Measurements from ENCODE around the gene RUBCN. TPM values are rescaled to one million over a fixed set of nuclear protein-coding genes. Genes with fewer than 3 reads are reported as not detected.

The RUBCN gene
- 10 to 100 TPM; 32.3 to 33.0 TPM for total RNA-seq
- polyA plus RNA-seq (ENCODE audit: insufficient read length in 6 of 6), result 10 to 100 TPM; 12.3 to 16.6 (median 14.1) TPM
- long read RNA-seq, donor 1, partial matches to known transcripts, result 0 of 2 reads
- long read RNA-seq, donor 1, other reads (novel, unspliced or antisense), result 0 of 2 reads
- long read RNA-seq, donor 2, partial matches to known transcripts, result 123 of 125 reads
- long read RNA-seq, donor 2, other reads (novel, unspliced or antisense), result 0 of 125 reads
- long read RNA-seq, donor 3, result 0 reads
- long read RNA-seq, donor 4, partial matches to known transcripts, result 1 of 3 reads
- long read RNA-seq, donor 4, other reads (novel, unspliced or antisense), result 1 of 3 reads
- long read RNA-seq, donor 5, partial matches to known transcripts, result 0 of 2 reads
- long read RNA-seq, donor 5, other reads (novel, unspliced or antisense), result 0 of 2 reads
- long read RNA-seq, donor 6, result 0 reads
- long read RNA-seq, donor 7, result 0 reads
- long read RNA-seq, donor 8, partial matches to known transcripts, result 31 of 62 reads
- long read RNA-seq, donor 8, other reads (novel, unspliced or antisense), result 29 of 62 reads
- long read RNA-seq, donor 9, result 0 reads
- long read RNA-seq, donor 10, partial matches to known transcripts, result 0 of 1 reads
- long read RNA-seq, donor 10, other reads (novel, unspliced or antisense), result 1 of 1 reads
- long read RNA-seq, donor 11, partial matches to known transcripts, result 12 of 18 reads
- long read RNA-seq, donor 11, other reads (novel, unspliced or antisense), result 0 of 18 reads
- long read RNA-seq, donor 12, result 0 reads

- H3K27ac ChIP-seq, result peak within 1 kb of the TSS; percentile 82 to 90
- intact Hi-C loops (cut with DNase I), result no loop called here
- H3K9me3 ChIP-seq, result no peaks in the 10 kb centered on the region
- TF ChIP-seq CTCF (IDR thresholded peaks at IDR 0.05), result peak in 1 of 2 donors; percentile 7
- no peaks in the 10 kb centered on the region for H3K36me3 ChIP-seq
- DNase-seq, result peak; percentile 92 to 98 (median 97)
- peak within 1 kb of the TSS; percentile 96 to 97 for H3K4me3 ChIP-seq
- peaks cover 11 to 30% of the 10 kb centered on the region in 2 donors for H3K4me1 ChIP-seq
- peak; percentile 99 for ATAC-seq
- no peaks in the 10 kb centered on the region for H3K27me3 ChIP-seq
These were observed at the start of gene RUBCN for GRCh38 chr3:197736491-197737318. RUBCN (minus strand) TSS chr3:197736904; CDS start chr3:197736719, 185 bp downstream.

- no peaks in the 10 kb centered on the region for H3K9me3 ChIP-seq
- H3K36me3 ChIP-seq, result peaks cover 0 to 52% of the 10 kb centered on the region in 2 donors
- TF ChIP-seq CTCF (IDR thresholded peaks at IDR 0.05), result no peak
- ATAC-seq (no peak), DNase-seq (no peak)
- H3K4me1 ChIP-seq, result no peaks in the 10 kb centered on the region
- no peaks in the 10 kb centered on the region for H3K27me3 ChIP-seq
- no peak overlapping the region for H3K27ac ChIP-seq
- H3K4me3 ChIP-seq, result no peak overlapping the region
- intact Hi-C loops (cut with DNase I), result no loop called here
These were observed 47.4 kb upstream of the RUBCN start for GRCh38 chr3:197784019-197784585.

- Histone ChIP-seq H3K36me3 (peaks cover 0 to 70% of the 10 kb centered on the region in 2 donors), H3K27me3 (no peaks in the 10 kb centered on the region), H3K4me1 (no peaks in the 10 kb centered on the region), H3K4me3 (no peak overlapping the region), H3K27ac (no peak overlapping the region), H3K9me3 (no peaks in the 10 kb centered on the region)
- ATAC-seq, result no peak
- intact Hi-C loops (cut with DNase I), result no loop called here
- DNase-seq, result no peak
- TF ChIP-seq CTCF (IDR thresholded peaks at IDR 0.05), result no peak
These were observed 45.5 kb upstream of the RUBCN start for GRCh38 chr3:197782230-197782629.

- intact Hi-C loops (cut with DNase I), result no loop called here
- H3K27me3 ChIP-seq, result no peaks in the 10 kb centered on the region
- no peak overlapping the region for H3K27ac ChIP-seq
- ATAC-seq (no peak), DNase-seq (no peak)
- peaks cover 0 to 95% of the 10 kb centered on the region in 2 donors for H3K36me3 ChIP-seq
- no peak overlapping the region for H3K4me3 ChIP-seq
- H3K4me1 ChIP-seq, result no peaks in the 10 kb centered on the region
- TF ChIP-seq CTCF (IDR thresholded peaks at IDR 0.05), result no peak
- no peaks in the 10 kb centered on the region for H3K9me3 ChIP-seq
These were observed 38.6 kb upstream of the RUBCN start for GRCh38 chr3:197775317-197775716.

Measured in left lung (tissue), 14 donors.